ENCODE data around the gene FBXO42.

DNA sequence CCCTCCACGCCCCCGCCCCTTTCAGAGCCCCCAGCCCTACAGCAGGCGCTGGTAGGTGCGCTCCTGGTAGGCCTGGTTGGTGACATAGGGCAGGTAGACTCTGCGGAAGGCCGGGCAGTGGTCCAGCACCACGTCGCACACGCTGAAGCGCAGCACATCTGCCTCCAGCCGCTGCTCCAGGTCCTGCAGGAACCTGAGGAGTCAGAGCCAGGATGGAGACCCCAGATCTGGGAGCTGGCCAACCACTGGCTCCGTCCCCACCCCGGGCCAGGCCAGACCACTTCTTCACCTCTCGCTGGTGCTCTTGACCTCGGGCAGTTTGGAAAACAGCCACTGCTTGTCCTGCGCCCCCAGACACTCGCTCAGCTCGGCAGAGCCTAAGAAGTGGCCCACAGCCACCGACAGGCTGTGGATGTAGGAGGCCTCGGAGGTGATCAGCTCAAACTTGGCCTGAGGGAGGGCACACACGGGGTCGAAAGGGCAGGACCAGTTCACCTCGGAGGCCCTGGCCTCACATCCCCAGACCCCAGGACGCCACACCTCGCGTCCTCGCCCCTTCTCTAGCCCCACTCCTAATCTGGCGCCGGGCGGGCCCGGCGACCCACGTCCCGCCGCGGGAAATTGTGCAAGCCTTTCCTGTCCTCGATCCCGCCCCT is 146.3 kb downstream of the FBXO42 start:
- TF ChIP-seq ESRRA (IDR thresholded peaks at IDR 0.05; ENCODE audit: borderline replicate concordance, low read length), result no peak
- TF ChIP-seq SMC3 (IDR thresholded peaks at IDR 0.05), result no peak
- TF ChIP-seq POLR2A (IDR thresholded peaks at IDR 0.05; ENCODE audit: low read length), result no peak
- TF ChIP-seq, protein P1, sequence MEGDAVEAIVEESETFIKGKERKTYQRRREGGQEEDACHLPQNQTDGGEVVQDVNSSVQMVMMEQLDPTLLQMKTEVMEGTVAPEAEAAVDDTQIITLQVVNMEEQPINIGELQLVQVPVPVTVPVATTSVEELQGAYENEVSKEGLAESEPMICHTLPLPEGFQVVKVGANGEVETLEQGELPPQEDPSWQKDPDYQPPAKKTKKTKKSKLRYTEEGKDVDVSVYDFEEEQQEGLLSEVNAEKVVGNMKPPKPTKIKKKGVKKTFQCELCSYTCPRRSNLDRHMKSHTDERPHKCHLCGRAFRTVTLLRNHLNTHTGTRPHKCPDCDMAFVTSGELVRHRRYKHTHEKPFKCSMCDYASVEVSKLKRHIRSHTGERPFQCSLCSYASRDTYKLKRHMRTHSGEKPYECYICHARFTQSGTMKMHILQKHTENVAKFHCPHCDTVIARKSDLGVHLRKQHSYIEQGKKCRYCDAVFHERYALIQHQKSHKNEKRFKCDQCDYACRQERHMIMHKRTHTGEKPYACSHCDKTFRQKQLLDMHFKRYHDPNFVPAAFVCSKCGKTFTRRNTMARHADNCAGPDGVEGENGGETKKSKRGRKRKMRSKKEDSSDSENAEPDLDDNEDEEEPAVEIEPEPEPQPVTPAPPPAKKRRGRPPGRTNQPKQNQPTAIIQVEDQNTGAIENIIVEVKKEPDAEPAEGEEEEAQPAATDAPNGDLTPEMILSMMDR (IDR thresholded peaks at IDR 0.05), result no peak
